GM12872 (cell line): Measurements from ENCODE around the gene TJAP1.

Experiments used
- CTCF ChIP-seq: IDR thresholded peaks from 3 replicates; pipeline ENCODE4 v1.5.1; 2011; ENCODE audit warnings: low read depth, mild to moderate bottlenecking, low read length, moderate library complexity; ENCODE audit not compliant: insufficient read depth

The TJAP1 gene

GRCh38 chr6:43524483-43524961 is 47.2 kb downstream of the TJAP1 start:
- TF ChIP-seq CTCF: no peak

- no peak for TF ChIP-seq CTCF
Observed at GRCh38 chr6:43532201-43532600, 54.8 kb downstream of the TJAP1 start.

- TF ChIP-seq CTCF: no peak
Observed at GRCh38 chr6:43540507-43540906, 63.1 kb downstream of the TJAP1 start.

- TF ChIP-seq CTCF: no peak
Observed at GRCh38 chr6:43541774-43542471, 64.6 kb downstream of the TJAP1 start.

- TF ChIP-seq CTCF: no peak
Observed at GRCh38 chr6:43544461-43544860, 67.1 kb downstream of the TJAP1 start.

GRCh38 chr6:43547222-43547621 is 69.9 kb downstream of the TJAP1 start:
- TF ChIP-seq CTCF: no peak
